Ovary (tissue), 3 donors: Measurements from ENCODE around the gene DPRX.

Experiments used
- POLR2A ChIP-seq: fragments of 450-650 bp; IDR thresholded peaks from one replicate; pipeline ENCODE4 v1.6.1; 2017; ENCODE audit warnings: antibody characterized with exemption, mild to moderate bottlenecking, moderate library complexity
- TF ChIP-seq, protein P1 (sequence below), 3 donors: fragments of 450-650 bp in 2 of 3; fragments of 200-600 bp in 1 of 3; IDR thresholded peaks; one replicate each; pipeline versions ENCODE4 v1.5.1 to v1.8.0; 2016 to 2022; ENCODE audit warnings: antibody characterized with exemption in 3 of 3, mild to moderate bottlenecking in 1 of 3
- donor health status: DM: no; HTN: no; CAD: no.

GRCh38 chr19:53671663-53672062, 39.9 kb downstream of the DPRX start:
- TF ChIP-seq, protein P1, sequence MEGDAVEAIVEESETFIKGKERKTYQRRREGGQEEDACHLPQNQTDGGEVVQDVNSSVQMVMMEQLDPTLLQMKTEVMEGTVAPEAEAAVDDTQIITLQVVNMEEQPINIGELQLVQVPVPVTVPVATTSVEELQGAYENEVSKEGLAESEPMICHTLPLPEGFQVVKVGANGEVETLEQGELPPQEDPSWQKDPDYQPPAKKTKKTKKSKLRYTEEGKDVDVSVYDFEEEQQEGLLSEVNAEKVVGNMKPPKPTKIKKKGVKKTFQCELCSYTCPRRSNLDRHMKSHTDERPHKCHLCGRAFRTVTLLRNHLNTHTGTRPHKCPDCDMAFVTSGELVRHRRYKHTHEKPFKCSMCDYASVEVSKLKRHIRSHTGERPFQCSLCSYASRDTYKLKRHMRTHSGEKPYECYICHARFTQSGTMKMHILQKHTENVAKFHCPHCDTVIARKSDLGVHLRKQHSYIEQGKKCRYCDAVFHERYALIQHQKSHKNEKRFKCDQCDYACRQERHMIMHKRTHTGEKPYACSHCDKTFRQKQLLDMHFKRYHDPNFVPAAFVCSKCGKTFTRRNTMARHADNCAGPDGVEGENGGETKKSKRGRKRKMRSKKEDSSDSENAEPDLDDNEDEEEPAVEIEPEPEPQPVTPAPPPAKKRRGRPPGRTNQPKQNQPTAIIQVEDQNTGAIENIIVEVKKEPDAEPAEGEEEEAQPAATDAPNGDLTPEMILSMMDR (IDR thresholded peaks at IDR 0.05) = no peak
- TF ChIP-seq POLR2A = no peak
